Fibroblast of lung (primary cell): ENCODE data around the gene RBFOX1. TPM values are rescaled to one million over a fixed set of nuclear protein-coding genes. Genes with fewer than 3 reads are reported as not detected.
"Not testable (repeated sequence)": the region's sequence is repeated elsewhere in the genome, so short reads cannot be mapped to it uniquely, and the experiment has no call there.

Experiments
- DNase-seq, 2 donors: peaks; one replicate each; pipeline versions ENCODE4 v3.0.0 to v3.0.0-alpha.2; 2010; ENCODE audit warnings: low read depth in 2 of 2
- H2AFZ ChIP-seq: 2 replicates; pipeline ENCODE4 v1.5.1; 2012; ENCODE audit warnings: low read length, control low read depth, inconsistent platforms
- H3K27ac ChIP-seq: 2 replicates; pipeline ENCODE4 v1.5.1; 2011; ENCODE audit warnings: low read length, control low read depth; ENCODE audit not compliant: insufficient read depth
- H3K27me3 ChIP-seq: 2 replicates; pipeline ENCODE4 v1.5.1; 2011; ENCODE audit warnings: mild to moderate bottlenecking, low read length; ENCODE audit not compliant: control insufficient read depth, insufficient read depth
- H3K36me3 ChIP-seq: 2 replicates; pipeline ENCODE4 v1.5.1; 2011; ENCODE audit warnings: low read length; ENCODE audit not compliant: control insufficient read depth, insufficient read depth
- H3K4me1 ChIP-seq: 2 replicates; pipeline ENCODE4 v1.5.1; 2011; ENCODE audit warnings: low read length; ENCODE audit not compliant: control insufficient read depth, insufficient read depth; ENCODE audit errors: extremely low read depth
- H3K4me2 ChIP-seq: 2 replicates; pipeline ENCODE4 v1.5.1; 2011; ENCODE audit warnings: low read length, control low read depth; ENCODE audit not compliant: insufficient read depth; ENCODE audit errors: extremely low read depth
- H3K4me3 ChIP-seq, 4 experiments: fragments of 200-600 bp in 1 of 4; sonication (generic) in 1 of 4; replicated peaks in 1 of 4; 2 replicates each; pipeline ENCODE4 v1.5.1; 2011 to 2016; ENCODE audit warnings: low read length in 4 of 4, low read depth in 3 of 4, mild to moderate bottlenecking in 3 of 4, control low read depth in 2 of 4, inconsistent platforms in 1 of 4, mixed read lengths in 1 of 4; ENCODE audit not compliant: insufficient read depth in 1 of 4; ENCODE audit errors: control extremely low read depth in 1 of 4
- H3K79me2 ChIP-seq: 2 replicates; pipeline ENCODE4 v1.5.1; 2012; ENCODE audit warnings: mild to moderate bottlenecking, low read length, inconsistent platforms; ENCODE audit not compliant: control insufficient read depth, insufficient read depth
- H3K9ac ChIP-seq: 2 replicates; pipeline ENCODE4 v1.5.1; 2011; ENCODE audit warnings: mild to moderate bottlenecking, low read length, control low read depth; ENCODE audit not compliant: insufficient read depth
- H3K9me3 ChIP-seq: 2 replicates; pipeline ENCODE4 v1.5.1; 2012; ENCODE audit warnings: low read depth, low read length; ENCODE audit not compliant: control insufficient read depth, insufficient read depth
- H4K20me1 ChIP-seq: 2 replicates; pipeline ENCODE4 v1.5.1; 2011; ENCODE audit warnings: low read length; ENCODE audit not compliant: control insufficient read depth, insufficient read depth; ENCODE audit errors: extremely low read depth
- EZH2 ChIP-seq: IDR thresholded peaks from 2 replicates; pipeline ENCODE4 v1.5.1; 2012; ENCODE audit warnings: low read length, control low read depth, mild to moderate bottlenecking; ENCODE audit errors: missing control alignments
- polyA plus RNA-seq, 2 donors: library from polyadenylated mRNA; depleted of rRNA in 1 of 2; stranded (reverse) in 1 of 2; unstranded in 1 of 2; fragments of >200 nt; gene quantifications; 2 replicates each; pipeline ENCODE4 v1.2.1, GENCODE V29; 2011 to 2012; ENCODE audit warnings: missing spikeins in 1 of 2
- total RNA-seq: library from RNA; depleted of rRNA; stranded (reverse); fragments of >200 nt; gene quantifications from 2 replicates; pipeline ENCODE4 v1.2.1, GENCODE V29; 2014
- TF ChIP-seq, protein P1 (sequence below), 2 donors: IDR thresholded peaks in 1 of 2; conservative IDR thresholded peaks in 1 of 2; 1 replicate in 1 of 2; 2 replicates in 1 of 2; pipeline ENCODE4 v1.5.1; 2011 to 2012; ENCODE audit warnings: low read length in 2 of 2, control low read depth in 1 of 2, inconsistent platforms in 1 of 2, low read depth in 1 of 2, mild to moderate bottlenecking in 1 of 2

Gene RBFOX1
- total and polyA plus RNA-seq, 2 donors (not counting 1 experiment from before 2014, with no cell fraction given) = not detected

GRCh38 chr16:7497691-7498090 lies 165.0 kb downstream of the RBFOX1 start:
- Histone ChIP-seq H3K4me2 (no peak overlapping the region), H3K27ac (no peak overlapping the region), H3K4me1 (no peaks in the 10 kb centered on the region), H2AFZ (no peak overlapping the region), H3K9me3 (no peaks in the 10 kb centered on the region), H3K36me3 (no peaks in the 10 kb centered on the region), H3K27me3 (no peaks in the 10 kb centered on the region), H3K4me3 (no peak overlapping the region), H4K20me1 (no peaks in the 10 kb centered on the region), H3K9ac (no peak overlapping the region), H3K79me2 (no peaks in the 10 kb centered on the region)
- TF ChIP-seq, protein P1, sequence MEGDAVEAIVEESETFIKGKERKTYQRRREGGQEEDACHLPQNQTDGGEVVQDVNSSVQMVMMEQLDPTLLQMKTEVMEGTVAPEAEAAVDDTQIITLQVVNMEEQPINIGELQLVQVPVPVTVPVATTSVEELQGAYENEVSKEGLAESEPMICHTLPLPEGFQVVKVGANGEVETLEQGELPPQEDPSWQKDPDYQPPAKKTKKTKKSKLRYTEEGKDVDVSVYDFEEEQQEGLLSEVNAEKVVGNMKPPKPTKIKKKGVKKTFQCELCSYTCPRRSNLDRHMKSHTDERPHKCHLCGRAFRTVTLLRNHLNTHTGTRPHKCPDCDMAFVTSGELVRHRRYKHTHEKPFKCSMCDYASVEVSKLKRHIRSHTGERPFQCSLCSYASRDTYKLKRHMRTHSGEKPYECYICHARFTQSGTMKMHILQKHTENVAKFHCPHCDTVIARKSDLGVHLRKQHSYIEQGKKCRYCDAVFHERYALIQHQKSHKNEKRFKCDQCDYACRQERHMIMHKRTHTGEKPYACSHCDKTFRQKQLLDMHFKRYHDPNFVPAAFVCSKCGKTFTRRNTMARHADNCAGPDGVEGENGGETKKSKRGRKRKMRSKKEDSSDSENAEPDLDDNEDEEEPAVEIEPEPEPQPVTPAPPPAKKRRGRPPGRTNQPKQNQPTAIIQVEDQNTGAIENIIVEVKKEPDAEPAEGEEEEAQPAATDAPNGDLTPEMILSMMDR (conservative IDR thresholded peaks at IDR 0.05 in 1 of 2, IDR thresholded peaks at IDR 0.05 in 1 of 2; ENCODE audit: low read depth in 1 of 2, low read length in 2 of 2) = no peak
- TF ChIP-seq EZH2 = no peak
- DNase-seq = no peak

GRCh38 chr16:7501868-7502267 lies 169.2 kb downstream of the RBFOX1 start:
- H3K27me3 ChIP-seq = no peaks in the 10 kb centered on the region
- no peak overlapping the region for H3K27ac ChIP-seq
- no peak for DNase-seq
- no peak overlapping the region for H2AFZ ChIP-seq
- no peaks in the 10 kb centered on the region for H3K79me2 ChIP-seq
- no peaks in the 10 kb centered on the region for H3K4me1 ChIP-seq
- no peak overlapping the region for H3K4me3 ChIP-seq
- TF ChIP-seq, protein P1 (conservative IDR thresholded peaks at IDR 0.05 in 1 of 2, IDR thresholded peaks at IDR 0.05 in 1 of 2; ENCODE audit: low read depth in 1 of 2, low read length in 2 of 2) = no peak
- TF ChIP-seq EZH2 = no peak
- no peak overlapping the region for H3K4me2 ChIP-seq
- no peaks in the 10 kb centered on the region for H4K20me1 ChIP-seq
- H3K9me3 ChIP-seq = no peaks in the 10 kb centered on the region
- H3K36me3 ChIP-seq = no peaks in the 10 kb centered on the region
- H3K9ac ChIP-seq = no peak overlapping the region

DNA sequence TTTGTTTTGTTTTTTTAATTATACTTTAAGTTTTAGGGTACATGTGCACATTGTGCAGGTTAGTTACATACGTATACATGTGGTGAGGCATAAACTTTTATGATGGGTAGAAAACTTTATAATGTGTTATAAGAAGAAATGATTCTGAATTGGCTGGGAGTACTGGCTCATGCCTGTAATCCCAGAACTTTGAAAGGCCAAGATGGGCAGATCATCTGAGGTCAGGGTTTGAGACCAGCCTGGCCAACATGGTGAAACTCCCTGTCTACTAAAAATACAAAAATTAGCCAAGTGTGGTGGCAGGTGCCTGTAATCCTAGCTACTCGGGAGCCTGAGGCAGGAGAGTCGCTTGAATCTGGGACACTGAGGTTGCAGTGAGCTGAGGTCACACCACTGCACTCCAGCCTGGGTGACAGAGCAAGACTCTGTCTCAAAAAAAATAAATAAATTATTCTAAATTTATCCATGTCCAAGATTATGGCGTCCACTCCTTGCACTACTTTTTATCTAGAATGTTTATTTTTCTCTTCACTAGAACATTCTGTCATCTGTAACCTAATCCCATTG lies 170.0 kb downstream of the RBFOX1 start:
- not testable (repeated sequence) for H3K27ac ChIP-seq, H4K20me1 ChIP-seq, H3K36me3 ChIP-seq, H3K4me2 ChIP-seq, H3K4me3 ChIP-seq, DNase-seq, H3K79me2 ChIP-seq, H3K9me3 ChIP-seq, H3K4me1 ChIP-seq, H3K9ac ChIP-seq, H3K27me3 ChIP-seq, H2AFZ ChIP-seq
